GM18499 (cell line): ENCODE data around the gene NAA30.

Source experiments
- ATAC-seq: cut with Tn5 transposase; IDR thresholded peaks from one replicate; pipeline ENCODE4 v1.9.1; 2021; ENCODE audit warnings: moderate number of reproducible peaks; ENCODE audit not compliant: insufficient read depth, unreplicated experiment

Gene NAA30

DNA sequence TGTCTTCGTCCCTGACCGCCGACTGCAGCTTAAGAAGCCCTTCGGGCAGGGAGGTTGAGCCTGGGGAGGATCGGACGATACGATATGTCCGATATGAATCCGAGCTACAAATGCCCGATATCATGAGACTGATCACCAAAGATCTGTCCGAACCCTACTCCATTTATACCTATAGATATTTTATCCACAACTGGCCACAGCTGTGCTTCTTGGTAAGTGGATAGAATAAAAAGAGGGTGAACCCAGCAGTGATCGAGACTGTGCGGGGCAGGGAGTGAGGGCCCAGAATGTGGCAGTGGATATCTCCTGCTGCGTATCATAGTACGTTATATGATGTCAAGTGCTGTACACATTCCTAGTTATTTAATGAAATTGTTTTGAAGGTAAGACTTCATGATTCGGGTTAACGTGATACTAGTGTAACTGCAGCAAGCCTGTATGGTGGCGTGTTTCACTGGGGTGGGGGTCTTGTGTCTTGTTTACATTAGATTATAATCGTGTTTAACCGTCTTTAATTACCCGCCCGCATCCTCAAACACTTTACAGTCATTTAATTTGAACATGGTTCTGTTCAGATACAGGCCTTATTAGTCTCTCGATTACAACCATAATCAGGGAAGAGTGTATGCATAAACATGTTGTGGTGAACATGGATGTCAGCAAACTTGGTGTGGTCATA, 1.3 kb downstream of the NAA30 start:
- ATAC-seq, result no peak

DNA sequence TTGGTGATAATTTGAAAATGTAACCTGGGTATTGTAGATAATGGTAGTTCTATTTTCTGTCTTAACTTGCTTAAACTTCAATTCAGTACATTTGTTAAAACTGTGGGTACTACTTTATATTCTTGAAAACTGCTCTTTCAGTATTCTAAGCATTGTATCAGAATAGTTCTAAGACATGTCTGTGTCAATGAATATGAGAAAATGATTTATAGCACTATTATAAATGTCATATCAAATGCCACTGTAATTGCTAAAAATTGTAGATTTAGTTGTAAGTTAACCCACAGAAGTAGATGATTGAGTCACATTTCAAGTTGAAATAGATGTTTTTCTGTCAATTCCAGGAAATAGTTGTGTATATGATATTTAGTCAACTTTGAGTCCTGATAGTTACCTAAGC, 2.4 kb downstream of the NAA30 start:
- ATAC-seq, result no peak

GRCh38 chr14:57400556-57401494, 10.4 kb downstream of the NAA30 start:
- ATAC-seq, result no peak

DNA sequence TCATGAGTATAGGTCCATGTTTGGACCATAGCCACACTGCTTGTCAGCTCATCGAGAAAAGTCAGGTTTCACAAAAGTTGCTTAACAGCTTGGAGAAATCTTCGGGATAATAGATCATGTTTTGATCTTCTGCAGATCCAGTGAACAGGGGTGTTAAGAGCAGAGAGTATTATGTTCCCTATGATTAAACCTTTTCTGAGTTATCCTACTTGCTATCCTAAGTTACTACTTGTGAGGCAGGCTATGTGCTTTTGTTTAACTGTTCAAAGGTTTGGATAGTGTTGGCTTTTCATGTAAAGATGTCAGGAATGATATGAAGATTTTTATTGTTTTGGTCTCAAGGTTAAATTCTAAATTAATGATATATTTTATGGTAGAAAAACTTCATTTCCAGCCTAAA, 11.1 kb downstream of the NAA30 start:
- no peak for ATAC-seq

- ATAC-seq, result no peak
Measured at GRCh38 chr14:57402173-57402852, 11.9 kb downstream of the NAA30 start.

- no peak for ATAC-seq
Measured at GRCh38 chr14:57403521-57403864, 13.1 kb downstream of the NAA30 start.

DNA sequence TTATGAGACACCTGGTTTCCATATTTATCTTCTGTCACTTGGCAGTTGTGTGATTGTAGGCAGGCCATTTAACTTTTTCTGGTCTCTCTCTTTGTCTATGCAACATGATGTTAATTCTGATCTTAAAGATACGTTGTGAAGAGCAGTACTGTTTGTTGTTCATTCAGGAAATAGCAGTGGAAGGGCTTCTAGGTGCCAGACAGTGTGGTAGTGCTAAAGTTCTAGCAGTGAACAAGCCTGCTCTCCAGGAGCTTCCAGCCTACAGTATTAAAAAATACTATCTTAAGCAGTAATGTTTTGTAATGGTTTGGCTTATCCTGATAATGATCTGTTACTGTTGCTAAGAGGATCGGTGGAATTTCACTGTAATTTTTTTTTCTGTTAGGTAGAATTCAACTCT, 15.2 kb downstream of the NAA30 start:
- no peak for ATAC-seq

- no peak for ATAC-seq
Measured at GRCh38 chr14:57408037-57408436, 17.7 kb downstream of the NAA30 start.

GRCh38 chr14:57408634-57409033, 18.2 kb downstream of the NAA30 start:
- no peak for ATAC-seq

DNA sequence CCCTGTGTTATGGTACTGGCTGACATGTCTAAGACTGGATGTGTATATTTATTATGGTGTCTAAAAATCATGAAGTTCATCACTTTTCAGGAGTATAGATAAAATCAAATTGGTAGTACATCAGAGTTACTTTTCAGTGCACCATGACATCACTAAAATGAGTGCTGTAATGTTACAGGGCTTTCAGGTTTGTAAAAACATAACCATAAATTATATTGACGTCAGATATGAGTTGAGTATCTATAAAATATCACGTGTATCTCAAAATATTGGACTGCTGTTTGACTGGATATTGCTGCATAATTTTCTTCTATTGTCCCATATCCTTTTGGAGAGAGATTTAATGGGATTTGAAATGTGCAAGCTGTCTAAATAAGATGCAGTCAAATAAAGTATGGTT, 22.0 kb downstream of the NAA30 start:
- ATAC-seq, result no peak

DNA sequence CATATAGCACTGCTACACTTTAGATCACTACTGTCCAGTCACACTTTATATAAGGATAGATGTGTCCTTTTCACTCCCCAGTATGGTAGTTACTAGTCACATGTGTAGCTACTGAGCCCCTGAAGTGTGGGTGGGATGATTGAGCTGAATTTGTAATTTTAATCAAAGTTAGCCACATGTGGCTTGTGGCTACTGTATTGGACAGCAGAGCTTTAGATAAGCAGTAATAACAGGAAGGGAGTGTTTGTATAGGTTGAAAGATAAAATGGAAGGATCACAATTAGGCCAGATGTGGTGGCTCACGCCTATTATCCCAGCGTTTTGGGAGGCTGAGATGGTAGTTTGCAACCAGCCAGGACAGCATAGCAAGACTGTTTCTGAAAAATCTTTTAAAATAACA, 23.5 kb downstream of the NAA30 start:
- no peak for ATAC-seq

- ATAC-seq, result no peak
Measured at GRCh38 chr14:57417228-57417627, 26.8 kb downstream of the NAA30 start.

DNA sequence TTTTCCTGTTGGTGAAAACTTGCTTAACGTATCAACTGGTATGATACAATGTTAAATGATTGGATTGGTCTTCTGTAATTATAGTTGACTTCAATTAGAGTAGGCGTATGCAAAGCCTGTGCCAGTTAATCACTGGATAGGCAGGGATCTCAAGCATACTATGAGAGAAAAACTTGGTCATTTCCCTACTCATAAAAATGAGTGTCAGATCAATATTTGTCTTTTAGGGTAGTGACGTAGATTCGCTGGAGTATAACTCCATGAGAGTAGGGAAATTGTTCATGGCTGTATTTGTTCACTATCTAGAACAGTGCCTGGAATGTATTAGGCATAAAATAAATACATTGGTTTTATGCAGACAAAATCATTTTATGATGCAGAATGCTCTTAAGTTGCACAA, 28.6 kb downstream of the NAA30 start:
- no peak for ATAC-seq

DNA sequence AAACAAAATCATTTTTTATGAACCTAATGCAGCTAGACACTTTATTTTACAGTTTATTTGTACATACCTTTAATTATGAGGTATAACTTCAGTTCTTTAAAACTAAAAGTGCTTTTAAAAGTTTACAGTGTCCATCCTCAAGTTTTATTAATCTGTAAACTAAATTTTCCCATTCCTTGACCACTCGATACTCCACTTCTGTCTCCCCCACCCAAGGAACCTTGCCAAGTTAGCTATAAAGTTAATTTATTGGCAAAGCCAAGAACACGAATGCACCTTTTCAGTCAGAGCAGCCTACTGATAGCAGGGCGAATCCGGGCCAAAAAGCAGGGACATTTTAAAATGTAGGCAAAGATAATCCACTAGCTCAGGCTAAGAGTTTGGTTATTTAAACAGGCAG, 29.6 kb downstream of the NAA30 start:
- ATAC-seq, result no peak

GRCh38 chr14:57420986-57421385, 30.6 kb downstream of the NAA30 start:
- ATAC-seq, result no peak

- no peak for ATAC-seq
Measured at GRCh38 chr14:57435923-57436322, 45.5 kb downstream of the NAA30 start.

DNA sequence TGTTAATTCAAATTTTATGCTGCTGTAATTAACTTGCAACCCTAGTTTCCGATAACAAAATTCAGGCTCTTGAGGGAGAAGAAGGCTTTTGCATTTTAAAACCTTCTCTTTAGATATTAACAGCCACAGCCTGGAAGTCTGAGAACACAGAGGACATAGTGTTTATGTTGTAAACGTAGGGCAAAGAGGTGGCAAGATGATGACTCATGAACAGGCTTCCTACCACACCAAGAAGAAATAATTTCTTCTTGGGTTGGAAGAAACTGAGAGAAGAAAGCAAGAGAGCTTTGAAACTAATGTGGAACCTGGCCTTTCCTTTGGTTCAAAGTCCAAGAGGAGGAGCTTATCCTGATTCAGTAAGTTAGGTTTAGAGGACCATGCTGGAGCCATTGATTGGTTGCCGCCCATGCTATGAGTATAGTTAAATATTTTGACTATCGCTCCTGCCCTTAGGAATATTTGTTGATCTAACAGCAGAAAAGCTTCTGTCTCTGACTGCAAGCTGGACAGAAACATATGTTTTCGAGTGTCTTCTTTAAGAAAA, 71.5 kb downstream of the NAA30 start:
- no peak for ATAC-seq

- no peak for ATAC-seq
Measured at GRCh38 chr14:57462551-57462950, 72.2 kb downstream of the NAA30 start.

GRCh38 chr14:57464008-57464730, 73.8 kb downstream of the NAA30 start:
- ATAC-seq, result peak; percentile 50
